Mammary epithelial cell (primary cell): ENCODE results near the gene BID.

ENCODE experiments used
- CTCF ChIP-seq, 2 donors: IDR thresholded peaks in 1 of 2; conservative IDR thresholded peaks in 1 of 2; 2 replicates each; pipeline ENCODE4 v1.5.1; 2011 to 2012; ENCODE audit warnings: inconsistent platforms in 2 of 2, low read length in 2 of 2, mild to moderate bottlenecking in 2 of 2, control low read depth in 1 of 2, low read depth in 1 of 2; ENCODE audit not compliant: insufficient read depth in 1 of 2; ENCODE audit errors: extremely low read depth in 1 of 2
- EZH2 ChIP-seq: IDR thresholded peaks from 2 replicates; pipeline ENCODE4 v1.6.1; 2012; ENCODE audit warnings: low read length, inconsistent platforms, borderline replicate concordance

GRCh38 chr22:17817511-17818065, 43.3 kb upstream of the BID start:
- TF ChIP-seq CTCF (conservative IDR thresholded peaks at IDR 0.05 in 1 of 2, IDR thresholded peaks at IDR 0.05 in 1 of 2; ENCODE audit: extremely low read depth in 1 of 2, insufficient read depth in 1 of 2, low read depth in 1 of 2, low read length in 2 of 2) (no peak), EZH2 (no peak)
